ENCODE data around the gene RAB1B. TPM values are rescaled to one million over a fixed set of nuclear protein-coding genes. Genes with fewer than 3 reads are reported as not detected.

Gene RAB1B
- total RNA-seq, 4 donors from 2014 or later = 40.6 to 146 (median 94.6) TPM

GRCh38 chr11:66230978-66231377, 37.5 kb upstream of the RAB1B start:
- Histone ChIP-seq H3K36me3 (no peaks in the 10 kb centered on the region), H3K9me3 (no peaks in the 10 kb centered on the region), H3K4me3 (no peak overlapping the region), H3K27ac (no peak overlapping the region), H3K4me1 (no peaks in the 10 kb centered on the region), H3K27me3 (no peaks in the 10 kb centered on the region)
- intact Hi-C loops (cut with DNase I; ENCODE audit: low total_unique reads) = no loop called here
- DNase-seq = no peak
- TF ChIP-seq POLR2A (IDR thresholded peaks at IDR 0.05) = no peak
- no peak for TF ChIP-seq CTCF (IDR thresholded peaks at IDR 0.05)

DNA sequence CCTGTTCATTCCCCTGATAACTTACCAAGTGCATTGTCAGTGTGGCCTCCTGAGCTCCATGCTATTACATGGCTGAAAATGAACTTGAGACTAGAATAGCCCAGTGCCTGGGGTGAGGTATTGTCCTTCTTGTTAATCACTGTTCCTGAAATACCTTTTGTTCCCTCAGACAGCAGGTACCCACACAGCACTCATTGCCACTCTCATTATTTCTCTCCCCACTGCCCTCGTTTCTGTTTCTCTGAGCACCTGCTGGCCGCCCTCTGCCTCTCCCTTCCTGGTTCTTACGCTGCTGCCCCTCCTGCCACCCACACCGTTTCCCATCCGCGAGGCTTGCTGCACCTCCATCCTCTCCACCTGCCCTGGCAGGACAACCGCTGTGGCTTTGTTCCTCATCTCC, 36.9 kb upstream of the RAB1B start:
- intact Hi-C loops (cut with DNase I; ENCODE audit: low total_unique reads) = no loop called here
- no peaks in the 10 kb centered on the region for H3K27me3 ChIP-seq

GRCh38 chr11:66232769-66233168, 35.7 kb upstream of the RAB1B start:
- TF ChIP-seq CTCF (IDR thresholded peaks at IDR 0.05) = no peak
- no peak for TF ChIP-seq POLR2A (IDR thresholded peaks at IDR 0.05)
- no peaks in the 10 kb centered on the region for H3K36me3 ChIP-seq
- DNase-seq = no peak

More for the DNA sequence above, 36.9 kb upstream of the RAB1B start:
- TF ChIP-seq POLR2A (IDR thresholded peaks at IDR 0.05) (no peak), CTCF (IDR thresholded peaks at IDR 0.05) (no peak)
- Histone ChIP-seq H3K4me3 (no peak overlapping the region), H3K27ac (no peak overlapping the region), H3K9me3 (no peaks in the 10 kb centered on the region), H3K36me3 (no peaks in the 10 kb centered on the region), H3K4me1 (no peaks in the 10 kb centered on the region)
- DNase-seq = no peak

DNA sequence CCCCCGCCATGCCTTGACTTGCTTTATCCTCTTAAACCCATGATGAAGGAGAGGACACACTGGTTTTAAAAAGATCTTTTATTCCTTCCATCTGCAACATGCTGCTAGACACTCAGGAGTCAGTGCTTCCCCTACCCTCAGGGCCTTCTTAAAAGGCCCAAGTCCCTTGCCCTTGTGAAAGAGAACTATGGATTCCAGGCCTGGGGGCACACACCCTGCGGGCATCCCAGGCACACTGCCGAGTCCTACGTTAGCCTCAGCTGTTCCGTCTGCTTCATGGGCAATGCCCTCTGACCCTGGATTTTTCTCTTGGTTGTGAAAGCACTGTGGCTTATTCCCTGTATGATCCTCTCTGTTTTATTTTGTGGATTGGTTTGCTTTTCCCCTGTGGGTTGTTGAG, 35.1 kb upstream of the RAB1B start:
- no peaks in the 10 kb centered on the region for H3K27me3 ChIP-seq
- DNase-seq = no peak
- no peaks in the 10 kb centered on the region for H3K36me3 ChIP-seq
- no peak overlapping the region for H3K27ac ChIP-seq
- intact Hi-C loops (cut with DNase I; ENCODE audit: low total_unique reads) = no loop called here
- H3K9me3 ChIP-seq = no peaks in the 10 kb centered on the region
- no peak overlapping the region for H3K4me3 ChIP-seq
- no peaks in the 10 kb centered on the region for H3K4me1 ChIP-seq
- TF ChIP-seq CTCF (IDR thresholded peaks at IDR 0.05) (no peak), POLR2A (IDR thresholded peaks at IDR 0.05) (no peak)

More at GRCh38 chr11:66232769-66233168, 35.7 kb upstream of the RAB1B start:
- no peaks in the 10 kb centered on the region for H3K9me3 ChIP-seq
- H3K27me3 ChIP-seq = no peaks in the 10 kb centered on the region
- no peaks in the 10 kb centered on the region for H3K4me1 ChIP-seq
- no peak overlapping the region for H3K27ac ChIP-seq
- no peak overlapping the region for H3K4me3 ChIP-seq
- intact Hi-C loops (cut with DNase I; ENCODE audit: low total_unique reads) = no loop called here

DNA sequence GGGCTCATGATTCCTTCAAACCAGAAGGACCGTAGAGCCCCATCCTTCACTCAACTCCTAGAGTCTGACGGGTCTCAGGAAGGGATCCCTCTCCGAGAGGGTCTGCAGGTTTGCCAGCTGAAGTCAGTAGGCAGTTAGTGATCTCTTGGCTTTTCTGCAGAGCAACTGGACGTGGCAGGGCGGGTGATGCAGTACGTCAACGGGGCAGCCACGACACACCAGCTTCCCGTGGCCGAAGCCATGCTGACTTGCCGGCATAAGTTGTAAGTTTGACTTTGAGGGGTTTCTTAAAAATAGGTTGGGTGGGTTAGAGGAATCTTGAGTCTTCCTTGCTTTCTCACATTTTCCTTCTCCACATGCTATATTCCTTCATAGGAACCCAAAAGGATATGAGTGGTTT, 33.3 kb upstream of the RAB1B start:
- no peak for TF ChIP-seq CTCF (IDR thresholded peaks at IDR 0.05)
- TF ChIP-seq POLR2A (IDR thresholded peaks at IDR 0.05) = no peak
- Histone ChIP-seq H3K36me3 (no peaks in the 10 kb centered on the region), H3K9me3 (no peaks in the 10 kb centered on the region), H3K27ac (no peak overlapping the region), H3K4me1 (no peaks in the 10 kb centered on the region), H3K27me3 (no peaks in the 10 kb centered on the region), H3K4me3 (no peak overlapping the region)
- intact Hi-C loops (cut with DNase I; ENCODE audit: low total_unique reads) = no loop called here
- DNase-seq = no peak

All from uterus (tissue), 4 donors.